EL (cell line): ENCODE measurements around the gene FCHSD2.
"Not testable (repeated sequence)": the region's sequence is repeated elsewhere in the genome, so short reads cannot be mapped to it uniquely, and the experiment has no call there.

ENCODE experiments used
- DNase-seq: peaks from one replicate; pipeline ENCODE4 v3.0.0-alpha.2; 2016

The FCHSD2 gene

GRCh38 chr11:73002214-73002613, 139.9 kb downstream of the FCHSD2 start:
- no peak for DNase-seq

- peak; percentile 6 for DNase-seq
Measured at GRCh38 chr11:73001615-73002014, 140.5 kb downstream of the FCHSD2 start.

GRCh38 chr11:72998676-72999075, 143.4 kb downstream of the FCHSD2 start:
- DNase-seq, result no peak

- no peak for DNase-seq
Measured at GRCh38 chr11:72996959-72997358, 145.2 kb downstream of the FCHSD2 start.

- DNase-seq, result no peak
Measured at GRCh38 chr11:72989727-72990126, 152.4 kb downstream of the FCHSD2 start.

DNA sequence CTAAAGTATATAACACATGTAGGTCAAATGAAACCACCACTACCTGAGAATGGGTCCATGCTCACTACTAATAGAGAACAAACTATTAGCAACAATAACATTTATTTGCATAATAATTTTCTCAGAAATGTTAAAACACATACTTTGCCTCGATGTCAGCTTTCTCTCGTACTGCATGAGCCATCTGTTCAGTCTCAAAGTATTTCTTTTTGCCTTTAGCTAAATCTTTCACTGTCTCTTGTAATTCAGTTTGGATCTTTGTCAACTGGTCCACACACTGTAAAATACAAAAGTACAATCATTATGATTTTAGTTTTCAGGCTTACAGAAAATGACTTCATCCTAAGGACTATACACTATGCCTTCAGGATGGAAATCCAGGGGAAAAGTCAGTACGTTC, 153.3 kb downstream of the FCHSD2 start:
- DNase-seq, result no peak

- DNase-seq, result no peak
Measured at GRCh38 chr11:72985645-72986044, 156.5 kb downstream of the FCHSD2 start.

GRCh38 chr11:72984453-72985077, 157.6 kb downstream of the FCHSD2 start:
- no peak for DNase-seq

DNA sequence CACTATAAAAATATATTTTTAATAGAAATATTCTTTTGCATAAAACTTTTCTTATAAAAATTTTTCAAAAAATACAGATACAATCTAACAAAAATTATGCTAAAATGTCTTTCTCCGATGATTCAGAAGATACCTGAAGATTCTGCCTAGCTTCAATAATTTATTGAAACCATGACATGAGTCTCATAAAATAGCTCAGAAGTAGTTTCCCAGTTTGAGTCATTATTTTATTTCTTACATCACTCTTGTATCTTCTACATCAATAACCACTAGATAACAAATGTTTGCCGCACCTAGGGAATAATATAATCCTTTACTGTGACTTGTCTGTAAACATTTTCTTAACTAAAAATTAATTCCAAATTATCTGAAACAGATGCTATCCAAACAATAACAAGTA, 158.6 kb downstream of the FCHSD2 start:
- DNase-seq, result no peak

DNA sequence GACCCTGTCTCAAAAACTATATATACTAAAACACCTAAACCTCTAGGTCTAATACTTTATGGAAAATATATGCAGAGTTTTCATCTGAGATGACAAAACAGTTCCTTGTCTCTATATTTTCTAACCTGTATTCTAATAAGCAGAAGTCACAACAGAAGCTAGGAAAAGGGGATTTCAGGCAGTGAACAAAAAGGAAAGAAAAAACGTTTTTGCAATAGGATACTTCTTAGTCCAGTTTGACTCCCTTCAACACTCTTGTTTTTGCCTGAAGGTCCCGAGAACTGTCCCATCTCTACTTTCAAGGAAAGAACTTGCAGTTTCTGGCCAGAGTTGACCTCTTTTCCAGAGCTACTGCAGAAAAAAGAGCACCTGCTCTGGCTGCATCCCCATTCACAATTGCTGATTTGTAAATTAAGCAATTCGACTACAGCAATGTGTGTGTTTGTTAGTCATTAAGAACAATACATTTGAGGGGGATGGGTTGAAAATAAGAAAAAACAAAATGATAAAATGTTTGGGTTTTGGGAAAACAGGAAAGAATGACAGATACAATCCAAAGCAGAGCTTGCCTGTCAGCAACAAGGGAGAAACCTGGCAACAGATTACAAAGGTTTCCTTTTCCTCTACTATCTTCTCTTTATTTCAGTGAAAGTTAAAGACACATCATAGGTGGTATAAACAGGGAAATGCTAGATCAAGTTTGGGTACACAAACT, 160.0 kb downstream of the FCHSD2 start:
- no peak for DNase-seq

GRCh38 chr11:72981080-72981479, 161.0 kb downstream of the FCHSD2 start:
- DNase-seq, result no peak

GRCh38 chr11:72977782-72978181, 164.3 kb downstream of the FCHSD2 start:
- DNase-seq, result not testable (repeated sequence)

DNA sequence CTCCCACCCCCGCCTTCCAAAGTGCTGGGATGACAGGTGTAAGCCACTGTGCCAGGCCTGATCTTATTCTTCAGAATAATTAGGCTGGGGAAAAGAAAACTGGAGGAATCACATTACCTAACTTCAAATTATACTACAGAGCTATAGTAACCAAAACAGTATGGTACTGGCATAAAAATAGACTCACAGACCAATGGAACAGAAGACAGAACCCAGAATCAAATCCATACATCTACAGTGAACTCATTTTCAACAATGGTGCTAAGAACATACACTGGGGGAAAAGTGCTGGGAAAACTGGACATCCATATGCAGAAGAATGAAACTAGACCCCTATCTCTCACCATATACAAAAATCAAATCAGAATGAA, 165.6 kb downstream of the FCHSD2 start:
- not testable (repeated sequence) for DNase-seq

- peak; percentile 85 for DNase-seq
Measured at GRCh38 chr11:72975778-72976521, 166.2 kb downstream of the FCHSD2 start.

DNA sequence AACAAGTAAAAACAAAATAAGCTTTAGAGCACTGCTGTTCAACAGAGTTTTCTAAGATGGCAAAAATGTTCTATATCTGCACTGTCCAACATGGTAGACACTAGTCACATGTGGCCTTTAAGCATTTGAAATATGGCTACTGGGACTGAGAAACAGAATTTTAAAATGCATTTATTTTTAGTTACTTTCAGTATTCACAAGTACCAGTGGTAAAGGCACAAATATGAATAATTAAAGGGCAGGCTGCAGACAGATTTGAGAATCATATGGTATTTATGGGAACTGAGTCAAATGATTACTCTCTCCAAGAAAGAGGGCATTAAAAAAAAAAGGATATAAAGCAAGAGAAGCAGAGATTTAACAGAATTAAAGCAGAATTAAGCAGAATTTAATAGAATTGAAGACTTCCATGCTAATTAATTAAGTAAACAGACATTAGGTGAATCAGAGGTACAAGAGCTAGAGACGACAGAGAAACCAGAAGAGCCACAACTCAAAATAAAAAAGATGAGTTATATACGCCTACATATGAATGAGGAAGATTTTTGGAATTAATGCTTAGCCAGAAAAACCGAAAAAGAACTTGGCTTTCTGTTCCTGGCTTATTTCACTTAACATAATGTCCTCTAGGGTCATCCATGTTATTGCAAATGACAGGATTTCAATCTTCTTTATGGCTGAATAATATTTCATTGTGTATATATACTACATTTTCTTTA, 167.5 kb downstream of the FCHSD2 start:
- no peak for DNase-seq

DNA sequence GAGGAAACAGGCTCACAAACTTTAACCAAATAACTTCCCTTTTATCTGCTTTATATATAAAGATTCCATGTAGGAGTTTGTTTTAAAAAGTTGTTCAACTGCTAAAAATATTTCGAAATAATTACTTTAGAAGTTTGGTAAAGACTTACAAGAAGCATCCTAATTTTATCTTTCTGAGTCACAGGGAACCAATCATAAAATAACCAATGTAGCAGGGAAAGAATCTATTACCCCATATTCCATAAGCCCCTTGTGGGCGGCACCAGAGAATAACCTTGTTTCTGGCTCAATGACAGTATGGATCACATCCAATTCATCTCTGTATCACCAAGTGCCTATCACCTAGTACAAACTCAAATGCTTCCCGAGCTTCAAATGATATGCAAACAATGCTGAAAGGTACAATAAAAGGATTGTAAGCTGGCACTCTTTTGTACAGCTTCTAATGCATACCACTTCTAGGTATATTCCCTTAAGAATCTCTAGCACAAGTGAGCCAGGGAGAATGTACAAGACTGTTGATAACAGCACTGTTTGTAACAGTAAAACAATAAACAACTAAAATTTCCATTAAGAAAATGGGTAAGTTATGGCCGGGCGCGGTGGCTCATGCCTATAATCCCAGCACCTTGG, 169.5 kb downstream of the FCHSD2 start:
- peak; percentile 51 for DNase-seq

DNA sequence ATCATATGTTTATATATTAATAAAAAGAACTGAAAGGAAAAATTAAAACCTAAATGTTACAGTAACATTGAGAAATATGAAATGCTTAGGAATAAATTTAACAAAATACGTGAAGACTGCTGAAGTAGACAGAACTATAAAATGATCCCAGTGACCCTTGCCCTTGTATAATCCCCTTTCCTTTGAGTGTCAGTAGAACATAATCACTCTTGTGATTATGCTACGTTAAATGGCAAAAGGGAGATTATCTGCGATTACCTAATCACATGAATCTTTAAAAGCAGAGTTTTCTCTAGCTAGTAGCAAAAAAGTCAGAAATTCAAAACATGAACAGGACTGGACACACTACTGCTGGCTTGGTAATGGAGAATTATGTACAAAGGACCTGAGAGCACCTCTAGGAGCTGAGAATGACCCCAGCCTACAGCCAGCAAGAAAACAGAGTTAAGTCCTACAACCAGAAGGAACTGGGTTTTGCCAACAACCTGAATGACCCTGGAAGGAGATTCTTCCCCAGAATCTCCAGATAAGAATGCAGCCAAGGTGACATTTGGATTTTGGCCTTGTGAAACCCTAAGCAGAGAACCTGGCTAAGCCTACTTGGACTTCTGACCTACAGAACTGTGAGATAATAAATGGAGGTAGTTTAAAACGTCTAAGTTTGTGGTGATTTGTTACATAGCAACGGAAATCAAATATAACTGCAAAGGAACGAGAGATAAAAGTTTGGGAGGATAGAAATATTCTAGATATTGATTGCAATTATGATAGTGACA, 170.7 kb downstream of the FCHSD2 start:
- DNase-seq, result no peak

DNA sequence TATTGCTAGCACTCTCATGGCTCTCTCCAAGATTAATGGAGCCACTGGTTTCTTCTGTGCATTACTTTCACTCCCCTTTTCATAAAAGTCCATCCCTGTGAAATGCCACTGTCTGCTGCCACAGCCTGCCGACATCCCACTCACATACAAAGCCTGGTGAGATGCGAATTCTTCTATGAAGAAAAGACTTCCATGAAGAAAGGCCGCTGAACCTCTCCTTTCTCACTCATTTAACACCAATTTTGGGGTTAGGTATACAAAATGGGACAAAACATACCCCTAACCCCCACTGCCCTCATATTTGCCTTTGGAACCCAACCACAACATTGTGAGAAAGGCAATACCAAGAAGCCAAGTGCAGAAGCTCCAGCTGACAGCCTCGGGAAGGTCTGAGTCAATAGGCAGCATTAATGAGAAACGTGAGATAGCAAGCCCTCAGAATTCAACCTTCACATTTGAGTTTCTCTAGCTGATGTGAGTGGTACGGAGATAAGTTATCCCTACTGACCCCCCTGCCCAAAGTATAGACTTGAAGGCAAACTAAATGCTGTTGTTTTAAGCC, 171.5 kb downstream of the FCHSD2 start:
- no peak for DNase-seq

- DNase-seq, result peak; percentile 81
Measured at GRCh38 chr11:72969894-72970335, 172.2 kb downstream of the FCHSD2 start.

GRCh38 chr11:72968390-72968789, 173.7 kb downstream of the FCHSD2 start:
- no peak for DNase-seq

GRCh38 chr11:72965672-72966071, 176.4 kb downstream of the FCHSD2 start:
- no peak for DNase-seq

DNA sequence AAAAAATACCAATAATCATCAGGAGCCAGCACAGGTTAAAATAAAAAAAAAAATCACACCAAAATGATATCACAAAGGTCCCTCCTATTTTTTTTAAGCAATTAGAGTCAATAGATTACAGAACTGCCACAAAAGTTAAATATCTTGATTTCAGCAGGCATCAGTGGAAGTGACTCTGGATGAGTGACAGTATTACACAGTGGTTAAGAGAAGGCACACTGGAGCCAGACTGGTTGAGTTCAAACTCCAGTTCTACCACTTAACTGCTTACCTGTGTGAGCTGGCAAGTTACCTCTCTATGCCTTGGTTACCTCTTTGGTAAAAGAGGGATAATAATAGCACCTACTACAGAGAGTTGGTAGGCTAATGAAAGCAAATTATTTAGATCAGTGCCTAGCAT, 179.4 kb downstream of the FCHSD2 start:
- DNase-seq, result no peak
